Smooth muscle cell (in vitro differentiated cells): Measurements from ENCODE around the gene CAPZB. TPM values are rescaled to one million over a fixed set of nuclear protein-coding genes. Genes with fewer than 3 reads are reported as not detected.

Experiments used
- DNase-seq: peaks from one replicate; lab custom pipeline; 2025; ENCODE audit not compliant: unreplicated experiment; lab: John Stamatoyannopoulos, UW
- H2AFZ ChIP-seq: fragments of 200-600 bp; sonication (generic); 2 replicates; pipeline ENCODE4 v1.6.0; 2016; ENCODE audit warnings: antibody characterized with exemption, low read depth, mild to moderate bottlenecking
- H3F3A ChIP-seq: fragments of 200-600 bp; sonication (generic); 2 replicates; pipeline ENCODE4 v1.6.0; 2017; ENCODE audit warnings: antibody characterized with exemption, low read depth
- H3K27ac ChIP-seq: fragments of 200-600 bp; sonication (generic); 2 replicates; pipeline ENCODE4 v1.5.1; 2016; ENCODE audit warnings: low read depth, mild to moderate bottlenecking
- H3K27me3 ChIP-seq: fragments of 200-600 bp; sonication (generic); 2 replicates; pipeline ENCODE4 v1.6.1; 2016; ENCODE audit warnings: low read depth, mild to moderate bottlenecking
- H3K36me3 ChIP-seq: fragments of 200-600 bp; sonication (generic); 2 replicates; pipeline ENCODE4 v1.5.1; 2016; ENCODE audit warnings: low read depth
- H3K4me1 ChIP-seq: fragments of 200-600 bp; sonication (generic); 2 replicates; pipeline ENCODE4 v1.5.1; 2016; ENCODE audit warnings: low read depth
- H3K4me2 ChIP-seq: fragments of 200-600 bp; sonication (generic); 2 replicates; pipeline ENCODE4 v1.6.0; 2016; ENCODE audit warnings: mild to moderate bottlenecking
- H3K4me3 ChIP-seq: fragments of 200-600 bp; sonication (generic); 2 replicates; pipeline ENCODE4 v1.5.1; 2016; ENCODE audit warnings: mild to moderate bottlenecking
- H3K79me2 ChIP-seq: fragments of 200-600 bp; sonication (generic); 2 replicates; pipeline ENCODE4 v1.6.0; 2016; ENCODE audit warnings: low read depth, mild to moderate bottlenecking
- H3K9ac ChIP-seq: fragments of 200-600 bp; sonication (generic); 2 replicates; pipeline ENCODE4 v1.6.0; 2016; ENCODE audit warnings: low read depth
- H3K9me3 ChIP-seq: fragments of 200-600 bp; sonication (generic); replicated peaks from 2 replicates; pipeline ENCODE4 v1.5.1; 2016; ENCODE audit warnings: low read depth
- H4K20me1 ChIP-seq: fragments of 200-600 bp; sonication (generic); 2 replicates; pipeline ENCODE4 v1.6.0; 2016; ENCODE audit warnings: low read depth
- WGBS: methylation state at CpG from one replicate; pipeline ENCODE4 v1.1.7; 2016; ENCODE audit warnings: low lambda C conversion rate; 5-methylcytosine and 5-hydroxymethylcytosine counted together
- polyA plus RNA-seq: library from polyadenylated mRNA; unstranded; fragments of >200 nt; fragmentation: Nextera tagmentation; extraction: Ambion mirVana; gene quantifications from 2 replicates; pipeline ENCODE4 v1.2.1, GENCODE V29; 2016
- total RNA-seq: library from RNA; depleted of rRNA; stranded (reverse); fragments of >200 nt; gene quantifications from 2 replicates; pipeline ENCODE4 v1.2.3, GENCODE V29; 2014
- TF ChIP-seq, protein P1 (sequence below): fragments of 200-600 bp; sonication (generic); IDR thresholded peaks from 2 replicates; pipeline ENCODE4 v1.5.1; 2017; ENCODE audit warnings: borderline replicate concordance, mild to moderate bottlenecking, antibody characterized with exemption; ENCODE audit not compliant: insufficient read depth, poor library complexity, severe bottlenecking

CAPZB gene
- total and polyA plus RNA-seq, 2 experiments from 2014 or later: 205 to 405 TPM

DNA sequence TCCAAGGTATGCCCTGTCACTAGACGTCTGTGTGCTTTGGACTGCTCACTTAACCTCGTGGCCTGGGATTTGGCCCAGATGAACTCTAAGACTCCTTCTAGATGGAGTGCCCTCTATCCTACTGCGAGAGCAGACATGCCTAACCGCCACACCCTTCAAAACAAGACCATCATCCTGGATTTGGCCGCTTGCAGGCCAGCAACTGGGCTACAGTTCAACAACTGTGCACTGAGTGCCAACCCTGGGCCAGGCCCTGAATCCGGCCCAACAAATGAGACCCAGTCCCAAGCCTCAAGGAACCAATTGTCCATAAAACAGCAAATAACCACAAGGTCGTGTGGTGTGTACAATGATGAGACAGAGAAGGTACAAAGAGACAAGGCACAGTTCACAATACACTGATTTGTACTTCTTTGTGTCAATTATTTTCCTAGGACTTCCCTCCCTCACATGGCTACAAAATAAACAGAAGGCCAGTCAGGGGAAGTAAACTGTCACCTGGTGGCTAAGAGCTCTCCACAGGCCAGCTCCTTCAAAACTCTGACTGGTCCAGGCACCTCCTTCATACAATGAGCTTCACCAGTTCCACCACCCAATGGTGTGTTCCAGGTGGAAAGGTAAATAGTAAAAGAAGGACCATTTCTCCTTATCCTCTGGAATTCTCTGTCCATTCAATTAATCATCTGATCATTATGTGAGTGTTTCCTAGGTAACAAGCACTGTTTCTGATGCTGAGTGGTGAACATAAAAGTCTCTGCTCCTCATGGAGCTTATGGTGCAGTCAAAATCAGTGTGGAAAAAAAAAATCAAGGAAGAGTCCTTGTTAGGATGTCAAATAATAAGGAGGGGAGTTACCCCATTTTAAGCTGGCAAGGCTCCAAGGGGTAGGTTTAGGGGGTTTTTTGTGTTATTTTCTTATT is 60.4 kb downstream of the CAPZB start:
- Histone ChIP-seq H3K36me3 (no peaks in the 10 kb centered on the region), H3K4me1 (peaks cover 30% of the 10 kb centered on the region), H3K27me3 (no peaks in the 10 kb centered on the region), H3K27ac (peak overlapping the region; percentile 82), H3K79me2 (peaks cover 98% of the 10 kb centered on the region), H4K20me1 (peaks cover 99% of the 10 kb centered on the region), H3K4me3 (no peak overlapping the region), H2AFZ (no peak overlapping the region), H3K9me3 (no peaks in the 10 kb centered on the region), H3F3A (peaks cover 6% of the 10 kb centered on the region), H3K4me2 (no peak overlapping the region), H3K9ac (no peak overlapping the region)
- DNase-seq: no peak
- TF ChIP-seq, protein P1, sequence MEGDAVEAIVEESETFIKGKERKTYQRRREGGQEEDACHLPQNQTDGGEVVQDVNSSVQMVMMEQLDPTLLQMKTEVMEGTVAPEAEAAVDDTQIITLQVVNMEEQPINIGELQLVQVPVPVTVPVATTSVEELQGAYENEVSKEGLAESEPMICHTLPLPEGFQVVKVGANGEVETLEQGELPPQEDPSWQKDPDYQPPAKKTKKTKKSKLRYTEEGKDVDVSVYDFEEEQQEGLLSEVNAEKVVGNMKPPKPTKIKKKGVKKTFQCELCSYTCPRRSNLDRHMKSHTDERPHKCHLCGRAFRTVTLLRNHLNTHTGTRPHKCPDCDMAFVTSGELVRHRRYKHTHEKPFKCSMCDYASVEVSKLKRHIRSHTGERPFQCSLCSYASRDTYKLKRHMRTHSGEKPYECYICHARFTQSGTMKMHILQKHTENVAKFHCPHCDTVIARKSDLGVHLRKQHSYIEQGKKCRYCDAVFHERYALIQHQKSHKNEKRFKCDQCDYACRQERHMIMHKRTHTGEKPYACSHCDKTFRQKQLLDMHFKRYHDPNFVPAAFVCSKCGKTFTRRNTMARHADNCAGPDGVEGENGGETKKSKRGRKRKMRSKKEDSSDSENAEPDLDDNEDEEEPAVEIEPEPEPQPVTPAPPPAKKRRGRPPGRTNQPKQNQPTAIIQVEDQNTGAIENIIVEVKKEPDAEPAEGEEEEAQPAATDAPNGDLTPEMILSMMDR: no peak
- WGBS: 96% methylated on average over 7 of the region's 7 CpGs

DNA sequence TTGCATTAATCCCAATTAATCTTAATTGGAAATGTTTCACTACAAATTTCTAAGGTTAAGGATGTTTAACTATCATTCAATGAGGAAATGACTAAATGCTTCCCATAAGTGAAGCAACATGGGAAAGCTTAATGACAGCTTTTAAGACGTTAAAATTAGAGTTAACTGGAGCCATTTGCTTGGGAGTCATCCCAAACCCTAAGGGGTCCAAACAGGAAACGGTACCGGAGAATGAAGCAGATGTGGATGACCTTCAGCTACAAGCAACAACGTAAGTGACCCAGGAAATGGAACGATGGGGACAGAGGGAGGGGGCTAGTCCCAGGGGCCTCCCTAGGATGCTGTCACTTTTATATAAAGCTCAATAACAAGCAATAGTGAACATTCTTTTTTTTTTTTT is 62.2 kb downstream of the CAPZB start:
- no peak for DNase-seq

GRCh38 chr1:19421365-19421764 is 64.0 kb downstream of the CAPZB start:
- no peak overlapping the region for H3K27ac ChIP-seq
- H4K20me1 ChIP-seq: peaks cover 98% of the 10 kb centered on the region
- H3K4me1 ChIP-seq: peaks cover 4% of the 10 kb centered on the region
- no peaks in the 10 kb centered on the region for H3K9me3 ChIP-seq
- H3K9ac ChIP-seq: no peak overlapping the region
- H2AFZ ChIP-seq: no peak overlapping the region
- TF ChIP-seq, protein P1: no peak
- peaks cover 96% of the 10 kb centered on the region for H3K79me2 ChIP-seq
- peaks cover 8% of the 10 kb centered on the region for H3K36me3 ChIP-seq
- no peak overlapping the region for H3K4me3 ChIP-seq
- WGBS: 93% methylated on average over 4 of the region's 4 CpGs
- no peaks in the 10 kb centered on the region for H3F3A ChIP-seq
- no peaks in the 10 kb centered on the region for H3K27me3 ChIP-seq
- no peak overlapping the region for H3K4me2 ChIP-seq
- no peak for DNase-seq

More for the DNA sequence above, 62.2 kb downstream of the CAPZB start:
- peaks cover 98% of the 10 kb centered on the region for H3K79me2 ChIP-seq
- H3K4me1 ChIP-seq: peaks cover 21% of the 10 kb centered on the region
- TF ChIP-seq, protein P1: no peak
- H3K9me3 ChIP-seq: no peaks in the 10 kb centered on the region
- H3K4me3 ChIP-seq: no peak overlapping the region
- no peaks in the 10 kb centered on the region for H3F3A ChIP-seq
- WGBS: 52% methylated on average over 5 of the region's 5 CpGs
- H3K27me3 ChIP-seq: no peaks in the 10 kb centered on the region
- no peak overlapping the region for H3K9ac ChIP-seq
- peaks cover 99% of the 10 kb centered on the region for H4K20me1 ChIP-seq
- H2AFZ ChIP-seq: no peak overlapping the region
- peaks cover 8% of the 10 kb centered on the region for H3K36me3 ChIP-seq
- H3K4me2 ChIP-seq: no peak overlapping the region
- peak overlapping the region; percentile 23 for H3K27ac ChIP-seq
